Measurements from ENCODE around the gene BID. TPM values are rescaled to one million over a fixed set of nuclear protein-coding genes. Genes with fewer than 3 reads are reported as not detected.

Gene BID
- total and polyA plus RNA-seq, 2 experiments from 2014 or later: 64.6 to 70.7 TPM

GRCh38 chr22:17741866-17742526, 32.3 kb downstream of the BID start:
- in situ Hi-C loops (cut with MboI): no loop called here
- WGBS, 2 experiments (ENCODE audit: low coverage in 1 of 2, low lambda C conversion rate in 2 of 2, missing lambda C conversion rate in 2 of 2): 76 to 78% methylated on average over 16 to 18 of the region's 18 CpGs
- no peak for TF ChIP-seq EZH2 (IDR thresholded peaks at IDR 0.05; ENCODE audit: insufficient read depth, poor library complexity, severe bottlenecking)
- TF ChIP-seq EZH2phosphoT487 (IDR thresholded peaks at IDR 0.05; ENCODE audit: insufficient read depth, low read depth): no peak
- no peaks in the 10 kb centered on the region for H3K9me2 ChIP-seq (ENCODE audit: insufficient read depth)
- no peak overlapping the region for H3K9ac ChIP-seq
- H3K27ac ChIP-seq: no peak overlapping the region
- no peaks in the 10 kb centered on the region for H3K4me1 ChIP-seq (ENCODE audit: insufficient read depth)
- H4K20me1 ChIP-seq (ENCODE audit: insufficient read depth): no peaks in the 10 kb centered on the region
- H3K9me3 ChIP-seq (ENCODE audit: low read depth): no peaks in the 10 kb centered on the region
- no peaks in the 10 kb centered on the region for H3K27me3 ChIP-seq (replicated peaks; ENCODE audit: insufficient read depth)
- H2AFZ ChIP-seq: no peak overlapping the region
- H3K4me2 ChIP-seq (ENCODE audit: unreplicated experiment): no peak overlapping the region
- no peak overlapping the region for H3K4me3 ChIP-seq
- H3F3A ChIP-seq (ENCODE audit: insufficient read depth): no peaks in the 10 kb centered on the region
- H3K79me2 ChIP-seq (ENCODE audit: insufficient read depth): no peaks in the 10 kb centered on the region
- H3K36me3 ChIP-seq (ENCODE audit: low read depth): no peaks in the 10 kb centered on the region
- DNase-seq: no peak

GRCh38 chr22:17739196-17739975, 34.9 kb downstream of the BID start:
- H3K36me3 ChIP-seq (ENCODE audit: low read depth): 0 out of 2 replicates have a peak, but pooled peaks cover 8% of the 10 kb centered on the region
- H3K79me2 ChIP-seq (ENCODE audit: insufficient read depth): no peaks in the 10 kb centered on the region
- H2AFZ ChIP-seq: no peak overlapping the region
- H3F3A ChIP-seq (ENCODE audit: insufficient read depth): no peaks in the 10 kb centered on the region; the same call in none of the 2 replicates
- H3K27me3 ChIP-seq (replicated peaks; ENCODE audit: insufficient read depth): no peaks in the 10 kb centered on the region
- in situ Hi-C loops (cut with MboI): no loop called here
- no peaks in the 10 kb centered on the region for H3K9me2 ChIP-seq (ENCODE audit: insufficient read depth)
- peaks cover 3% of the 10 kb centered on the region; the same call in 1 of the 2 replicates for H3K4me1 ChIP-seq (ENCODE audit: insufficient read depth)
- no peak overlapping the region for H3K27ac ChIP-seq
- no peak for TF ChIP-seq EZH2phosphoT487 (IDR thresholded peaks at IDR 0.05; ENCODE audit: insufficient read depth, low read depth)
- TF ChIP-seq EZH2 (IDR thresholded peaks at IDR 0.05; ENCODE audit: insufficient read depth, poor library complexity, severe bottlenecking): no peak
- no peaks in the 10 kb centered on the region for H3K9me3 ChIP-seq (ENCODE audit: low read depth)
- no peak for DNase-seq
- H3K9ac ChIP-seq: no peak overlapping the region
- 96% methylated on average over 34 to 36 of the region's 36 CpGs for WGBS, 2 experiments (ENCODE audit: low coverage in 1 of 2, low lambda C conversion rate in 2 of 2, missing lambda C conversion rate in 2 of 2)
- H3K4me2 ChIP-seq (ENCODE audit: unreplicated experiment): no peak overlapping the region
- H3K4me3 ChIP-seq: no peak overlapping the region
- H4K20me1 ChIP-seq (ENCODE audit: insufficient read depth): no peaks in the 10 kb centered on the region

- in situ Hi-C loops (cut with MboI): no loop called here
- no peak overlapping the region for H3K4me3 ChIP-seq
- no peak overlapping the region for H2AFZ ChIP-seq
- no peaks in the 10 kb centered on the region for H4K20me1 ChIP-seq (ENCODE audit: insufficient read depth)
- no peaks in the 10 kb centered on the region for H3K9me2 ChIP-seq (ENCODE audit: insufficient read depth)
- H3K79me2 ChIP-seq (ENCODE audit: insufficient read depth): no peaks in the 10 kb centered on the region
- DNase-seq: no peak
- no peak overlapping the region for H3K27ac ChIP-seq
- 78% methylated on average over 21 of the region's 21 CpGs for WGBS, 2 experiments (ENCODE audit: low coverage in 1 of 2, low lambda C conversion rate in 2 of 2, missing lambda C conversion rate in 2 of 2)
- H3K4me1 ChIP-seq (ENCODE audit: insufficient read depth): peaks cover 12% of the 10 kb centered on the region
- no peaks in the 10 kb centered on the region for H3K9me3 ChIP-seq (ENCODE audit: low read depth)
- H3F3A ChIP-seq (ENCODE audit: insufficient read depth): peaks cover 6% of the 10 kb centered on the region
- 0 out of 2 replicates have a peak, but pooled peaks cover 8% of the 10 kb centered on the region for H3K36me3 ChIP-seq (ENCODE audit: low read depth)
- TF ChIP-seq EZH2 (IDR thresholded peaks at IDR 0.05; ENCODE audit: insufficient read depth, poor library complexity, severe bottlenecking): no peak
- no peak for TF ChIP-seq EZH2phosphoT487 (IDR thresholded peaks at IDR 0.05; ENCODE audit: insufficient read depth, low read depth)
- no peak overlapping the region for H3K4me2 ChIP-seq (ENCODE audit: unreplicated experiment)
- no peak overlapping the region for H3K9ac ChIP-seq
- H3K27me3 ChIP-seq (replicated peaks; ENCODE audit: insufficient read depth): no peaks in the 10 kb centered on the region
These were observed 35.7 kb downstream of the BID start for GRCh38 chr22:17738386-17739128.

- WGBS, 2 experiments (ENCODE audit: low coverage in 1 of 2, low lambda C conversion rate in 2 of 2, missing lambda C conversion rate in 2 of 2): 35 to 42% methylated on average over 4 of the region's 4 CpGs
- H3K9ac ChIP-seq: peak overlapping the region; percentile 28; the same call in 1 of the 2 replicates
These were observed 40.1 kb downstream of the BID start for GRCh38 chr22:17734187-17734586.

More at GRCh38 chr22:17734187-17734586, 40.1 kb downstream of the BID start:
- no peaks in the 10 kb centered on the region for H3K79me2 ChIP-seq (ENCODE audit: insufficient read depth)
- H3K36me3 ChIP-seq (ENCODE audit: low read depth): peaks cover 30% of the 10 kb centered on the region
- no peak for TF ChIP-seq EZH2phosphoT487 (IDR thresholded peaks at IDR 0.05; ENCODE audit: insufficient read depth, low read depth)
- TF ChIP-seq EZH2 (IDR thresholded peaks at IDR 0.05; ENCODE audit: insufficient read depth, poor library complexity, severe bottlenecking): no peak
- H3K27ac ChIP-seq: peak overlapping the region; percentile 75
- H4K20me1 ChIP-seq (ENCODE audit: insufficient read depth): no peaks in the 10 kb centered on the region
- in situ Hi-C loops (cut with MboI): no loop called here
- H3K4me1 ChIP-seq (ENCODE audit: insufficient read depth): peaks cover 21% of the 10 kb centered on the region
- H2AFZ ChIP-seq: no peak overlapping the region
- H3K9me3 ChIP-seq (ENCODE audit: low read depth): no peaks in the 10 kb centered on the region
- H3K4me2 ChIP-seq (ENCODE audit: unreplicated experiment): peak overlapping the region; percentile 29
- DNase-seq: peak; percentile 76
- H3K9me2 ChIP-seq (ENCODE audit: insufficient read depth): no peaks in the 10 kb centered on the region
- H3K4me3 ChIP-seq: no peak overlapping the region
- peaks cover 18% of the 10 kb centered on the region for H3F3A ChIP-seq (ENCODE audit: insufficient read depth)
- H3K27me3 ChIP-seq (replicated peaks; ENCODE audit: insufficient read depth): no peaks in the 10 kb centered on the region
